GM03348 (cell line): Measurements from ENCODE around the gene DNAJB4.
"Not testable (repeated sequence)": the region's sequence is repeated elsewhere in the genome, so short reads cannot be mapped to it uniquely, and the experiment has no call there.

ENCODE experiments used
- DNase-seq: peaks from one replicate; pipeline ENCODE4 v3.0.0; 2012; ENCODE audit warnings: low spot score

DNAJB4 gene

DNA sequence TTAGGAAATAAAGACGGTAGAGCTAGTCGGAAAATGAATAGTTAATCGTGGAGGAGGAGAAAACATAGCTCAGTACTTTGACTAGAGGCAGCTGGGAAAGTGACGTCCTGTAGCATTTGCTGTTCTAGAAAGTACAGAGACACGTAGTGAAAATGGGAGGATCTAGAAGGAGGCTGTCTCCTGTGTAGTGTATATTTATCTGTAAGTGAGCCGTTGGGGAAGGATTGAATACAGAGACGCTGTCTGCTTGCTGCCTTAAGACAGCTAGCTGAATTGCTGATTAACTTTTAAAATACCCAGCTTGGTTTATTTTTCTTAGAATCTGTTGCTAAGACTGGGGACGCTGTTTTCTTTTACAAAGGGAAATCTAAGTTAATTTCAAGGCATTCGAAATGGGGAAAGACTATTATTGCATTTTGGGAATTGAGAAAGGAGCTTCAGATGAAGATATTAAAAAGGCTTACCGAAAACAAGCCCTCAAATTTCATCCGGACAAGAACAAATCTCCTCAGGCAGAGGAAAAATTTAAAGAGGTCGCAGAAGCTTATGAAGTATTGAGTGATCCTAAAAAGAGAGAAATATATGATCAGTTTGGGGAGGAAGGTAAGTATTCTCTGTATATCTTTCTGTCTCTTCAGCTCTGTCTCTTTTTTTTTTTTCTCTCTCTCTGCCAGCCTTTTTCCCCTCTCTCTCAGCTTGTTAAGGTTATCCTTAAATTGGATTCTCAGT, at the start of gene DNAJB4:
TSS of gene DNAJB4 (plus strand) at position 221 of the 729 bp plus-strand sequence. CDS start at position 393, 172 bp downstream.
- DNase-seq: peak; percentile 83

DNA sequence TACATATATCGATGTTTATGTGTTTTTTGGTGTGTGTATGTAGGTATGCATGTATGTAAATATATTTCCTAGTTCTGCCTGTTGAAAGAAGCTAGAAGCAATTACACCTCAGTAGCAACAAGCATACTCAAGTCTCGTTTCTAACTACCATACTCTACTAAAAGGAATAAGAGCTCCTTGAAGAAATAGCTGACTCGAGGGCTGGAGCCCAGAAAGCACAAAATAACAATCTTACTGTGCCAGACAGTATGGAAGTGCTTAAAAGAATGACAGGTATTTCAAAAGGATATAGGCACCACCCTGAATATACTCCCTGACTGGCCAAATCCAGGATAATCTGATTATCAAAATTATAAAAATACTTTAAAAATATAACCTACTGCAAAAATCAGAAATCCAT, 49.0 kb upstream of the DNAJB4 start:
- DNase-seq: no peak

DNA sequence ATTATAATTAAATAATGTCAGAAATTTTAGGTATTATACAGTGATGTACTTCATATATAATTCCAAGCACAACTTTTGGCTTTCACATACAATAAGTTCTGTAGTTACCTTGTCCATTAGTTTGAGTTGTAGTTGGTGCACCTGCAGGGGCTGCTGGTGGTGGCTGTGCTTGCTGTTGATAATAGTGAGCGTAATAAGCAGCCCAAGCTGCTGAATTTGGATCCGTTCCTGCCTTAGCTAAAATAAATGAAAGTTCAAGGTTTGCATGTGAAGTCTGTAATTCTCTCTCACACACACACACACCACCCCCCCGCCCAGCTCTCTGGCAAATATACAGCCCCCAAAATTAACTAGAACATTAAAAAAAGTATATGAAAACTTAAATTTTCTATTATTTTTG, 48.3 kb upstream of the DNAJB4 start:
- DNase-seq: no peak

GRCh38 chr1:77958391-77958790, 46.3 kb upstream of the DNAJB4 start:
- DNase-seq: no peak

DNA sequence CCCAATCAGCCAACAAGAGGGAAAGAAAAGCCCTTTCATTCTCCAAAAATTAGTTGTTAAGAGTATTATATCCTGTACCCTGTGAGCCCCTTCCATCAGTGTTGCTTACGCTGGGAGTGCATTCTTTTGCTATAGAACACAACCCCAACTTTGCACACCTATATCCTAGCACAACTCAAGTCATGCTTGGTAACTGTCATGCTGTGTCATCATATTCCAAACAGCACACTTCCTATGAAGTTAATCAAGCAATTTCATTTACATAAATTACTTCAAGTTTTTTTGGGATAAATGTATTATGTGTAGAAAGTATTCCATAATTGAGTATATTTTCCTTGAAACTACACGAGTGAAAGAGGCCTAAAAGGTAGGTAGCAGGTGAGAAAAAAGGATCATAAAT, 45.9 kb upstream of the DNAJB4 start:
- no peak for DNase-seq

DNA sequence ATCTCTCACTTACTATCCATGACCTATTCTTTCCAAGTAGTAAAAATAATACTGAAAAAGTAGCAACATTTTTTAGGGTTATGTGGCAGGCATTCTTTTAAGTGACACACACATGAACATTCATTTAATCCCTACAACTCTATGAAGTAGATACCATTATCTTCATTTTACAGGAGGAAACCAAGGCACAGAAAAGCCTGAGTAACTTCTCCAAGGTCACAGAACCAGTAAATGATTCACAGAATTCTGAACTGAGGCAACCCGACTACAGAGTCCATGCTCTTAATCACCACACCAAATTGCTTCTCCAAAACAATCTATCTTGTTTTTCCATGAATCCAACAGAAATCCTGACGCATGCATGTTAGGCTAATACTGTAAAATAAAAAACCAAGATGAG, 43.3 kb upstream of the DNAJB4 start:
- DNase-seq: no peak

DNA sequence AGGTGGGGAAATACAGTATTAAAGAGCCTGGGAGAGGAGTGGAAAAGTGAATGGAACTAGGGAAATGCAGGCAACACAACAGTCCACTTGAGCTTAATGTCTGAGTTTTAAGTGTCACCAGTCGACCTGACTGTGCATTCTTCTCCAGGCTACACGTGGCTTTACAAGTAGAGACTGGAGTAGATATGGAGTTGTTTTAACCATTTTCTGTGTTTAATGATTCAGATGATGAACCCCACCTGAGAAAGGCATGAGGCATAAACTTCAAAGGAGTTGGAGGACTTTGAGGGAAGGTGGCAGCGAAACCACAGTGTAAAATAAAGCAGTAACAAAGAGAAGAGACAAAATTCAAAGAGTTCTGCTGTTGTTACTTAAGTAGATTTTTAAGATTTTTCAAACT, 38.4 kb upstream of the DNAJB4 start:
- DNase-seq: no peak

GRCh38 chr1:77970192-77970591, 34.5 kb upstream of the DNAJB4 start:
- DNase-seq: peak; percentile 9

- DNase-seq: no peak
Observed at GRCh38 chr1:77972080-77972479, 32.7 kb upstream of the DNAJB4 start.

- DNase-seq: peak; percentile 45
Observed at GRCh38 chr1:77975386-77975785, 29.4 kb upstream of the DNAJB4 start.

DNA sequence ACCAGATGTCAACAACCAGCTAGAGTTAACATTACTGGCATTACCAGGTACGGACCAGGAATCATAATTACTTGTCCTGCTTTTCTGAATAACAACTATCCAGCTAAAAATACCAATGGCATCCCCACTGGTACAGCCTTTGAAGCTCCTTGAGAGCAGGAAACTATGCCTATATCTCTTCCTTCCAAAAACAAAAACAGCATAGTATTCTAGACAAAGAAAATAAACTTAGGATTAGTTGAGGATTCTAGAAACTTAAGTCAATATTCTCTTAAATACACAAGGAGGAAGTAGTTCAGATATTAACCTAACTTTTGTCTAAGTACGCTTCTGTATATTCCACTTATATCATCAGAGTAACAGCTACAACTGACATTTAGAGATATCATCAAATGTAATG, 28.8 kb upstream of the DNAJB4 start:
- no peak for DNase-seq

- no peak for DNase-seq
Observed at GRCh38 chr1:77976433-77977076, 28.2 kb upstream of the DNAJB4 start.

DNA sequence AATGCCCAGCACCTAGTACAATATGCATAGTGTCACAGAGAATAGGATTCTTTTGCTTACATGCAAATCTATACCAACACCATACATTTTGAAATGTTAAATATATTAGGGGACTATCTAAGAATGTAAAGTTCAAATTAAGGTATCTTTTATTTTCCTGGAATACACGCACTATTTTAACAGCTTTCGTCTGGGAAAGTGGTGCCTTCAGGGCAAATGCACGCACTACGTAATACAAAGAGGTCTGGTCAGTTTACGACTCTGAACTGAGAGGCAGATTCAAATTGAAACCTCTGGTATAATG, 26.8 kb upstream of the DNAJB4 start:
- DNase-seq: peak; percentile 73

- DNase-seq: peak; percentile 6
Observed at GRCh38 chr1:77978293-77978968, 26.3 kb upstream of the DNAJB4 start.

DNA sequence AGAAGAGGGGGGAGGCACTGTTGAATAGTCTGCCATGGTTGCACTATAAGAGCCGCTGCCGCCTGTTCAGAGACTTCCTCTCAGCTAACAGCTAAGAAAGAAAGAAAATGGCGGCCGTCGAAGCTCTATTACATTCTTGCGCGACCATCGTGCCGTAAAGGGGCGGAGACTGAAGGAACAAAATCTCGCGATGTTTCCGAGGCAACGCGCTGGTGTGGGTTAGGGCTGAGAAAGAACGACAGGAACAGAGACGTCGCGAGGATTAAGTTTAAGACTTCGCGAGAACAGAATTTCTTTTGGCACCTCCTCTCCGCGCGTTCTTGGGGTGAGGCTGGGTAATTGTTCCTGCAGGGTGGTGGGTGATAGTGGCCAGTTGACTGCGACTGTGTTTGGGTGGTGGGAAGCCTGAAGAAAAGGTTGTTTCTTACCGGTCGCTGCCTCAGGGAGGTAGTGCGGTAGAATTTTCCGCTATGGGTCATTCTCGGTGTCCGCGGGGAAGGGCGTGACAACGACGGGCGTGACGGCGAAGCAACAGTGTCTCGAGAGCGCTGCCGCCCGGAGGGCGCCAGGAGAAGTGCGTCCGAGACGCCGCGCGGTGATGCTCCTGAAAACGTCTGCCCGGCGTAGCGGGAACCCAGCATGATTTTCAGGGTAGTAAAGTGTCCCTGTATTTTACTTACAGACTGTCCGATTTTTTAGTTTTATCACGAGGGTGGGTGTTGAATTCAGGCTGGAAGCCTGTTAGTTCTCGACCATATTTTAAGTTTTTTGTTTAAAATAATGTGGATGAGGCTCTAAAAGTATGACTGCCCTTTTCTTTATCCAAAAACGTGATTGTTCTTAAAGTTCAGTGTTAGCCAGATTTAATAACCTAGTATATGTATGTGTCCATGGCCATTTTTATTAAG, 25.5 kb upstream of the DNAJB4 start, which contains the start of gene FUBP1:
TSS of gene FUBP1 (minus strand) at position 104 of the 908 bp plus-strand sequence. CDS start at position 36, 68 bp downstream.
- DNase-seq: peak; percentile 93

DNA sequence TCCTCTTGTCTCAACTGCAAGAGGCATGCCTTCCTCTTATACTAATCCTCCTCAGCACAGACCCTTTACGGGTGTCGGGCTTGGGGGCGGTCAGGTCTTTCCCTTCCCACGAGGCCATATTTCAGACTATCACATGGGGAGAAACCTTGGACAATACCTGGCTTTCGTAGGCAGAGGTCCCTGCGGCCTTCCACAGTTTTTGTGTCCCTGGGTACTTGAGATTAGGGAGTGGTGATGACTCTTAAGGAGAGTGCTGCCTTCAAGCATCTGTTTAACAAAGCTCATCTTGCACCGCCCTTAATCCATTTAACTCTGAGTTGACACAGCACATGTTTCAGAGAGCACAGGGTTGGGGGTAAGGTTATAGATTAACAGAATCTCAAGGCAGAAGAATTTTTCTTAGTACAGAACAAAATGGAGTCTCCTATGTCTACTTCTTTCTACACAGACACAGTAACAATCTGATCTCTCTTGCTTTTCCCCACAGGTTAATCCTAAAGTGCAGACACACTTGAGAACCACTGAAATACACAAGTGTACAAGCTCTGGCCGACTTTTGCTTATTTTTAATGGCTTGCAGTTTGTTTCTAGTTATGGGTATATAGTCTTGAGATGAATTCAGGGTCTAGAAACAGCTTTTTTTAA, 21.3 kb upstream of the DNAJB4 start:
- DNase-seq: not testable (repeated sequence)

- DNase-seq: no peak
Observed at GRCh38 chr1:77983997-77984355, 20.8 kb upstream of the DNAJB4 start.

GRCh38 chr1:77984629-77985028, 20.1 kb upstream of the DNAJB4 start:
- DNase-seq: no peak

DNA sequence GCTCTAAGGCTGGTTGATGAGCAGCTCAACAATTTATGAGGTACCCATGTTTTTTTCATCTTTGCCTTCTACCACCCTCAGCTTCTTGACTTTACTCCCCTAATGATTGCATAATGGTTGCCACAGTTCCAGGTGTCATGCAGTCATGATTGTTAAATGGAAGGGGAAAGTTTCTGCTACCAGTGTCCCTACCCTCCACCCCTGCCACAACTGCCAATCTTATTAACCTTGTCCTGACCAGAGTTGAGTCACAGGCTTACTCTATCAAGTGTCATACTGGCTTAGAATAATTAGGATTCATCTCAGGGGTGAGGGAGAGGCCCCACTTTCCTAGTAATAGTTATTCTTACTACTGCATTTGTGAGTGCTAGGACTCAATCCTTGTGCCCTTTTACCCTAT, 17.9 kb upstream of the DNAJB4 start:
- DNase-seq: no peak

GRCh38 chr1:77987919-77988318, 16.8 kb upstream of the DNAJB4 start:
- DNase-seq: no peak

DNA sequence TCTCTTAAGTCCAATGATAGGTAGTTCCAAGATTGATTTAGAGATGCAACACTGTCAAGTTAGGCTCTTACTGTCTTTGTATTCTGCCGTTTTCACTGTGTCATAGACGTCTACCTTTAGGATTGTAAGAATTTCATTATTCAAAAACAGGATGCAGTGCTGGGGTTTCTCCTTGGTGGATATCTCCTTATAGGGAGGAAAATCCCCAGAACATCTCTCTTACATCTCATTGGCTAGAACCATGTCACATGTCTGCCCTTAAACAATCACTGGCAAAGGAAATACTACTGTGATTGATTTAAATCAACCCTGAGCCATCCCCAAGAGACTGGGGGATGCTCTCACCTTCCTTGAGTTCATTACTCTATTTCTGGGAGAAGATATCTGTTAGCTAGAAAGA, 15.0 kb upstream of the DNAJB4 start:
- no peak for DNase-seq
